OCI-M1 (cell line): ENCODE results near the gene BLTP1.
A peak's percentile ranks its signal among the peaks of the same experiment; 100 is the strongest.
"Not testable (repeated sequence)": the region's sequence is repeated elsewhere in the genome, so short reads cannot be mapped to it uniquely, and the experiment has no call there.

Experiments
- DNase-seq: peaks from one replicate; lab custom pipeline; 2025; lab: John Stamatoyannopoulos, UW

BLTP1 gene, protein sequence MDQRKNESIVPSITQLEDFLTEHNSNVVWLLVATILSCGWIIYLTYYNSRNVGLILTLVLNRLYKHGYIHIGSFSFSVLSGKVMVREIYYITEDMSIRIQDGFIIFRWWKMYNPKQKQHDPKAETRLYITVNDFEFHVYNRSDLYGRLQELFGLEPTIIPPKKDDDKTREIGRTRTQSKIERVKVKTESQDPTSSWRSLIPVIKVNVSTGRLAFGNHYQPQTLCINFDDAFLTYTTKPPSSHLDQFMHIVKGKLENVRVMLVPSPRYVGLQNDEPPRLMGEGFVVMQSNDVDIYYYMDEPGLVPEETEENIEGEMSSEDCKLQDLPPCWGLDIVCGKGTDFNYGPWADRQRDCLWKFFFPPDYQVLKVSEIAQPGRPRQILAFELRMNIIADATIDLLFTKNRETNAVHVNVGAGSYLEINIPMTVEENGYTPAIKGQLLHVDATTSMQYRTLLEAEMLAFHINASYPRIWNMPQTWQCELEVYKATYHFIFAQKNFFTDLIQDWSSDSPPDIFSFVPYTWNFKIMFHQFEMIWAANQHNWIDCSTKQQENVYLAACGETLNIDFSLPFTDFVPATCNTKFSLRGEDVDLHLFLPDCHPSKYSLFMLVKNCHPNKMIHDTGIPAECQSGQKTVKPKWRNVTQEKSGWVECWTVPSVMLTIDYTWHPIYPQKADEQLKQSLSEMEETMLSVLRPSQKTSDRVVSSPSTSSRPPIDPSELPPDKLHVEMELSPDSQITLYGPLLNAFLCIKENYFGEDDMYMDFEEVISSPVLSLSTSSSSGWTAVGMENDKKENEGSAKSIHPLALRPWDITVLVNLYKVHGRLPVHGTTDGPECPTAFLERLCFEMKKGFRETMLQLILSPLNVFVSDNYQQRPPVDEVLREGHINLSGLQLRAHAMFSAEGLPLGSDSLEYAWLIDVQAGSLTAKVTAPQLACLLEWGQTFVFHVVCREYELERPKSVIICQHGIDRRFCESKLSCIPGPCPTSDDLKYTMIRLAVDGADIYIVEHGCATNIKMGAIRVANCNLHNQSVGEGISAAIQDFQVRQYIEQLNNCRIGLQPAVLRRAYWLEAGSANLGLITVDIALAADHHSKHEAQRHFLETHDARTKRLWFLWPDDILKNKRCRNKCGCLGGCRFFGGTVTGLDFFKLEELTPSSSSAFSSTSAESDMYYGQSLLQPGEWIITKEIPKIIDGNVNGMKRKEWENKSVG (N-terminal part only)

DNA sequence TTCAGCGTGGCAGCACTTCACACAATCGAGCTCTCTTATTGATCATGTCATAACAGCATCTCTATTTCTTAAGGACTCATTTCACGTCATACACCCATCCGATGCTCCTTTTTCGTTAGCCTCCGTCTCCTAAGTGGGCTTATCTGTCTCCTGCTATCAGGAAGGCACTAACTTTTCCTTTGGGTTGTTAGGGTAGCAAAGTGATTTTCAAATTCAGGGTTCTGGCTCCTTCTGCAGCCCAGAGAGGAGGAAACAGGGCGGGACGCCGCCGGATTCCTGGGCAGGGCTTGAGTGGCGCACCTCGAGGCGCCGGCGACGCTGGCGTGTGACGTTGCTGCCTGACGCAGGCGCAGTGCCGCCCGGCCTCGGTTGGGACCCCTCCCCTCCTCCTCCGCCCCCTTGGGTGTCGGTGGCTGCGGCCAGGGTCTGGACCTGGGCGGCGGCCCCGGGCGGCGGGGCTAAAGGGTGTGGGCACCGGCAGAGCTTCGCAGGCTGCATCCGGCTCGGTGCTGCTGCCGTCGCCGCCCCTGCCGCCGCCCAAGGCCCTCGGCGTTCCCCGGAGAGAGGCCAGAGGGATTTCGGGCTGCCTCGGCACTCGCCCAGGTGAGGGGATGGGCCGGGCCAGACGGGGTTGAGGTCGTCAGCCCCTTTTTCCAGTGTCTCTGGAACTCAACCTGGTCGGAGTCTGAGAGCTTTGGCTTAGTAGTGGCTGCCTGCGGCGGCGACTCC lies at the start of gene BLTP1:
Gene BLTP1, plus strand, starts transcription at position 350 of the 729 bp plus-strand sequence. CDS start 18,317 bp downstream, outside the sequence.
- DNase-seq, result peak; percentile 91

DNA sequence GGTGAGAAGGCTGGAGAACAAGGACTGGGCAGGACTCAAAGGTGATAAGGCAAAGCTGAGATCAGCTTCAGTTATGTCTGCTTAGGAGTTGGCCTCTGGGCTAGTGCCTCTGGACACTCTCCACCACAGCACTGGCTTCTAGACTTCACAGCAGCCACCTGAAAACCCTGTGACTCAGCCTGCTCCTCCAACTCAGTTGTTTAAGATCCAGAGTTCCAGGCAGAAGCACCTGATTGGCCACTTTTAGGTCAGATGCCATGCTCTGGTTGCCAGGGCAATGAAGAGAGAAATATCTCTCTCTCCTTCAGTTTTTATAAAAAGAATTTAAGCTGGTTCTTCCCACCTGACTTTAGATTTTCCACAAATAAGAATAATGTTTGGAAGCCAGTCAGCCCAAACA lies 47.9 kb upstream of the BLTP1 start:
- no peak for DNase-seq

DNA sequence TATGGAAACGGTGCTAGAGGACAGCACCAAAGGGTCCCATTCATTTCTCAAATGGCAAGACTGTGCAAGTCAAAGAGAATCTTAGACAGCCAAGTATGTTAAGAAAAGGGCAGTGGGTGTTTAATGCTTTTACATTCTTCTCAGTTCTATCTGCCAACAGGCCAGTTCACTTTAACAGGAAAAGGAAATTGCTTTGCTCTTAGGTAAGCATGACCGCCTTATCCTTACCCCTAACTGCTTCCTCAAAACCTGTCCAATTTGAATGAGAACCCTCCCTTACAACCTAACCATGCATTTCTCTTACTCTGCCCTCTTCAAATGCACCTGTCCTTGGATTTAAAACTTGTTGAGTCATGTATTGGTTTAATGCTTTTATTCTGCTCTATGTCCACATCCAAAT lies 44.5 kb upstream of the BLTP1 start:
- no peak for DNase-seq

DNA sequence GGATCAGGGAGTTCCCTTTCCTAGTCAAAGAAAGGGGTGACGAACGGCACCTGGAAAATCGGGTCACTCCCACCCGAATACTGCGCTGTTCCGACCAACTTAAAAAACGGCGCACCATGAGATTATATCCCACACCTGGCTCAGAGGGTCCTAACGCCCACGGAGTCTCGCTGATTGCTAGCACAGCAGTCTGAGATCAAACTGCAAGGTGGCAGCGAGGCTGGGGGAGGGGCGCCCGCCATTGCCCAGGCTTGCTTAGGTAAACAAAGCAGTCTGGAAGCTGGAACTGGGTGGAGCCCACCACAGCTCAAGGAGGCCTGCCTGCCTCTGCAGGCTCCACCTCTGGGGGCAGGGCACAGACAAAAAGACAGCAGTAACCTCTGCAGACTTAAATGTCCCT lies 41.8 kb upstream of the BLTP1 start:
- DNase-seq, result not testable (repeated sequence)

DNA sequence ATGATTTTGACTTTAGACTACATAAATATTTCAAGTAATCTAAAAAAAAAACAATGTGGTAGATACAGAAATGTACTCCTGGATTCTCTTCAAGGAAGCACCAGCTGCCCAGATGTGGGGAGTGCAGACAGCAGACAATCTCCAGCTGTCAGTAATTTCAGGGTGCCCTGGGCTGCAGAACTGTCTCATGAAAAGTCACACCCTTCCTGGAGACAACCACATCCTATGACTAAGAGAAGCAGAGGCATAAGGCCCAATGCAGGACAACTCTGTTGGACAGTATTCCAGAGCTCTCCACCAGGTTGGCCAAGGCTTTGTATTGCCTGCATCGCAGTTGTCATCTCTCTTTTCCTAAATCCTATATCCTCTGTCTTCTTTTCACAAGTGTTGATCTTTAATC lies 34.4 kb upstream of the BLTP1 start:
- DNase-seq, result peak; percentile 24

DNA sequence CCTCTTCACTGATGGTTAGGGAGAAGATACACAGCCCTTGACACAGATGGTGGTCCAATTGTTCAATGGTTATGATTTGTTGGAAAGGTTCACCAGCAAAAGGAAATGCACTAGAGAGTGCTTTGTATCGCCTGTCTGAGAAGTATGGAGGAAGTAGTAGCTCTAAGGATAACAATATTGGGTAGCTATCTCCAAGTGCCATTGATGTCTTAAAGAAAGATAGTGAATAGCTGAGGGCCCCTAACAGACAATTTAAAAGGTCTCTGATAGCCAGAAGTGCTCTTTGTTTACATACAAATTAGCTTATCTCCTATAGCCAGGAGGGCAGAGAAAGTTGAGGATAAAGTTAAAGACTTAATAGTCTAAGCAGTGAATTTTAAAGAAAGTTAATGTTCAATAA lies 33.9 kb upstream of the BLTP1 start:
- peak; percentile 24 for DNase-seq

DNA sequence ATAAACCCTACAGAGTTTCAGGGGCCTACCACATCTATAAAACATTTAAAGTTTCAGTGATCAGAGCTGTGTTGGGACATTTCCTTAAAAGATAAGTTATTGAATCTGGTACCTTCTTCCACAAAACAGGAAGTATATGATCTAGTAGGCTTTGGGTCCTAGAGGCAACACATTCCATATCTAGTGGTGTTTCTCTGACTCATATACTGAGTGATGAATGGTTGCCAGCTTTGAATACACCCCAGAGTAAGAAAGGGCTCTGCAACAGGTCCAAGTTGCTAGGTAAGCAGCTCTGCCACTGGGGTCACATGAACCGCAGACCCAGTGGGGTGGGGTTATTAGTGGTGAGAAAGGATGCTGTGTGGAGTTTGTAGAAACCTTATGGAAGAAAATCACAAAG lies 32.4 kb upstream of the BLTP1 start:
- DNase-seq, result peak; percentile 8

DNA sequence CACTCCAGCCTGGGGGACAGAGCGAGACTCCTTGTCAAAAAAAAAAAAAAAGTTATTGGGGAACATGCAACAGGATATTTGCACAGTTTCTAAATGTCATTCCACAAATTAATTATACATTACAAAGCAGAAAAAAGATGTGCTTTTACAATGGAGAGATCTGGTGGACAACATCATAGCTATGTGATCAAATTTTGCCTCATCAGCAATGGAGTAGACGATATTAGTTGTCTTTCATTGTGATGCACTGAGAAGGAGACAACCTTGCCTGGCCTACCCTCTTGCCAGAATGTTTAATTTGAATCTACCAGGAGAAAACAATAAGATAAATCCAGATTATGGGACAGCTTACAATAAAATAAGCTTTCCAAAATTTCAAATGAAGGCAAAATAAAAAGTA lies 30.5 kb upstream of the BLTP1 start:
- no peak for DNase-seq

DNA sequence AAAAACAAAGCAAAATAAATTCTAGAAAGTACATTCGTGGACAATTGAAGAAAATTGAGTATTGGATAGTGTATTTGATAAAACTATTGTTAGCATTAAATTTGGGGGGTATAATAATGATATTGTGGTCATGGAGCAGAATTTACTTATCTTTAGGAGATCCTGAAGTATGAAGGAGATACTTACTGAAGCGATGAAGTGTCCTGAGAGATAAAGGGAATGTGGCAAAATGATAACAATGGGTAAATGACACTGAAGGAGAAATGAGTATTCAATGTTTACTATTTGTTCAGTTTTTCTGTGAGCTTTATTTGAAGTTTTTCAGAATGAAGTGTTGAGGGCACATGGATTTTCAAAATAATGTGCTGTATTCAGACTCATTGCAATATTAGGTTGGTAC lies 30.0 kb upstream of the BLTP1 start:
- no peak for DNase-seq

DNA sequence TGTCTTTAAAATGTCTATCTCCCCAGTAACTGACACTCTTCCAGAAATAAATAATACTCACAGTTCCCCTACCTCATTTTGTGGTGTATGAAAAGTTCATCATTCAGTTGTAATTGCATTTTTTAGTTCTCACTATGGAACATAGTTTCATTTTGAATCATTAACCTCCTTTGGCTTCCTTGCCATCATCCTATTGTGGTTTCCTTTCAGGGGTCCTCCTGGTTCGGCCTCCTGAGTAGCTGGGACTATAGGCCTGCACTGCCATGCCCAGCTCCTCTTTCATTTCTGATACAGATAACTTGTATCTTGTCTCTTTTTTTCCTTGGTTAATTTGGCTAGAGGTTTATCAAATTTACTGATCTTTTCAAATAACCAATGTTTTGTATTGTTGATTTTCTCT lies 23.1 kb upstream of the BLTP1 start:
- no peak for DNase-seq

DNA sequence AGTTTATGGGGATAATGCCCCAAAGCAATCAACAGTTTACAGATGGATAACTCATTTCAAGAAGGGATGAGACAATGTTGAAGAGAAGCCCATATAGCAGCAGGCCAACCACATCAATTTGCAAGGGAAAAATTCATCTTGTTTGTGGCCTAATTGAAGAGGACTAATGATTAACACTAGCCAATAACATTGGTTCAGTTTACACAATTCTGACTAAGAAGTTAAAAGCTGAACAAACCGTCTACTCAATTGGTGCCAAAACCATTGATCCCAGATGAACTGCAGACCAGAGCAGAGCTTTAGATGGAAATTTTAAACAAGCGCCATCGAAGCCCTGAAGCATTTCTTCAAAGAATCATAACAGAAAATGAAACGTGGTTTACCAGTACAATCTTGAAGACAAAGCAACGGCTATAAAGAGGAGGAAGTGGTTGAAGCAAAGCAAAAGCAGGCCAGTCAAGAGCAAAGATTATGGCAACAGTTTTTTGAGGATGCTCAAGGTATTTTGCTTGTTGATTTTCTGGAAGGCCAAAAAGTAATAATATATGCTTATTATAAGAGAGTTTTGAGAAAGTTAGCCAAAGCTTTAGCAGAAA lies 20.5 kb upstream of the BLTP1 start:
- DNase-seq, result no peak

DNA sequence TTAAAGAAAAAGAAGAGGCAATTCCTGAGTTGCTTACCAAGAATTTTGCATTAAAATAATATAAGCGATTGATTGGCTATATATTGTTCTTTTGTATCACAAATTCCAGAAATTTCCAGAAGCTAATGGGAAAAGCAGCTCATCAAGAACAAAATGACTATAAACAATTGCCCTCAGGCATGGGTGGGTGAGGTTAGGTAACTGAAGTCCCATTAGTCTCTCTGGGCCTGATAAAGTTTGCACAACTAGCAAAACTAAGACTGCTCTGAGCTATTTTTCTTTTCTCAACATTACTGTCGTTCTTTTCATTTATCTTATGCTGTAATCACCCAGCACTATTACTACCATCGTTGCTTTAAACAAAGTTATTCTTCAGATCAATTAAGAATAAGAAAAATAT lies 19.2 kb upstream of the BLTP1 start:
- DNase-seq, result no peak

DNA sequence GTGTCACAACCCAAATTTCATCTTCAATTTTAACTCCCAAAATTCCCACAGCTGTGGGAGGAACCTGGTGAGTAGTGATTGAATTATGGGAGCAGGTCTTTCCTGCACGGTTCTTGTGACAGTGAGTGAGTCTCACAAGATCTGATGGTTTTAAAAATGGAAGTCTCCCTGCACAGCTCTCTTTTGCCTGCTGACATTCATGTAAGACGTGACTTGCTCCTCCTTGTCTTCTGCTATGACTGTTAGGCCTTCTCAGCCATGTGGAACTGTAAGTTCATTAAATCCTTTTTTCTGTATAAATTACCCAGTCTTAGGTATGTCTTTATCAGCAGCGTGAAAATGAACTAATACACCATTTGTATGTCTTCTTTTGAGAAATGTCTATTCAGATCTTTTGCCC lies 13.0 kb upstream of the BLTP1 start:
- no peak for DNase-seq

DNA sequence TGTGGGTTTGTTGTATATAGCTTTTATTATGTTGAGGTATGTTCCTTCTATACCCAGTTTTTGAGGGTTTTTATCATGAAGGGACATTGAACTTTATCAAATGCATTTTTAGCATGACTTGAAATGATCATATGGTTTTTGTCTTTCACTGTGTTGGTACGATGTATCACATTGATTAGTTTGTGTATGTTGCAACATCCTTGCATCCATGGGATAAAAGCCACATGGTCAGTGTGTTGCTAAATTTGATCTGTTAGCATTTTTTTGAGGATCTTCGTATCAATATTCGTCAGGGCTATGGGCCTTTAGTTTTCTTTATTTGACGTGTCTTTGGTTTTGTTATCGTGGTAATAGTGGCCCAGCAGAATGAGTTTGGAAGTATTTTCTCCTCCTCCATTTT lies 11.3 kb upstream of the BLTP1 start:
- no peak for DNase-seq

DNA sequence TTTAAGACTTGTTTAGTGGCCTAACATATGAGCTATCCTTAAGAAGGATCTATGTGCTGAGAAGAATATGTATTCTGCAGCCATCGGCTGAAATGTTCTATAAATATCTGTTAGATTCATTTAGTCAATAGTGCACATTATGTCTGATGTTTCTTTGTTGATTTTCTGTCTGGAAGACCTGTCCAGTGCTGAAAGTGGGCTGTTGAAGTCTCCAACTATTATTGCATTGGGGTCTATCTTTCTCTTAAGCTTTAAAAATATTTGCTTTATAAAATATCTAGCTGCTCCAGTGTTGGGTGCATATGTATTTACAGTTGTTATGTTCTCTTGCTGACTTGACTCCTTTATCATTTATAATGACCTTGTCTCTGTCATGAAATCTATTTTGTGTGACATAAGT lies 9.4 kb upstream of the BLTP1 start:
- no peak for DNase-seq

DNA sequence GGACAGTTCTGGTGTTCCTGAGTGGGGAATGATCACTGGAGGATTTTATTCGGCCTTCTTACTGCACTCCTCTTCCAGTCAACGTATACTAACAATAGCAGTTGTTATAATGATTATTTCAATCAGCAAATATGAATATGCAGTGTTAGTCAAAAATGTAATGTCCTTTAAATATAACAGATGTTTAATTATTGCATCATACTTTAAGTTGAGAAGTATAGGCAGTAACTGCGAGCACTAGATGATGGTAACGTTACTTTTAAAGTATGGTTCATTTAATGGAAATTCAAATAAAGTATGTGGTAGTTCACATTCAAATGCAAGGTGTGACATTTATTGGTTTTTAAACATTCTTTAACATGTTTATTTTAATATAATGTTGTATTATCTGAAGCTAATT lies 5.5 kb upstream of the BLTP1 start:
- no peak for DNase-seq

DNA sequence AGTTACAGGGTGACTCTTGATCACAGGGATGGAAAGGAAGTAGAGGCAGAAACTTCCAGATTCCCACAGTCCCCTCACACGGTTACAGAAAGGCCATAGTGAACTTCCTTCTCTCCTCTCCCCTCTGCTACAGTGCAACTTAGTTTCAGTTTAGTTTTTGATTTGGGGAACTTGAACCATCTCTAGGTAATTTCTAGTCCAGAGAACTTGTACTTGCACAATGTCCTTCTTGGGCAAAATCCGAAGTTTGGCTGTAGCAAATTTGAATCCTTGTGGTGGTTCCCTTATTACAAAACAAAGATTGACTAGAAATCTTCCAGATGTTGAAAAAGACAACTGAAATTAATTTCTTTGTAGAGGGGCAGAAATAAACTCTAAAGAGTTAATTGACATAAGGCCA lies 1.2 kb upstream of the BLTP1 start:
- DNase-seq, result peak; percentile 65

DNA sequence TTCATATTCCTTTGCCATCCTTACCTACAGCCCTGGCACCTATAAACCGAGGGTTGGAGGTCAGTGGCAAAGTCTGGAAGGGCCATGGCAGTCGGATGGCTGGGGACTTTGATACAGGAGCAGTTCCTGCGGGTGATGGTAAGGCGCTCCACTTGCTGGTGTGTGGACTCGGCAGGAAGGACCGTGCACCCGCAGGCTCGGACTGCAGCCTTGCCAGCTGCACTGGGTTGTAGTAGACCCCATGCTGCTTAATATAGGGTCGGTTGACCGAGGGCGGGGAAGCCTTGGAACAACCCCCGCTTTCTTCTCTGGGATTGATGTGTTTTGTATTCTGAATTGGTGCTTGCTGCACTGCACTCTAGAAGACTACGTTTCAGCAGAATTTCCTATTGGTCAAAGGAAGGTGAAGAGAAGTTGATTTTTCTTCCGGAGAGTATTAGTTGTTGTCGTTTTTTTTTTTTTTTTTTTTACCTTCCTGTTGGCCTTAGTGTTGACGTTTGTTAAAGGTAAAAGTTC lies 638 bp downstream of the BLTP1 start:
- peak; percentile 57 for DNase-seq

DNA sequence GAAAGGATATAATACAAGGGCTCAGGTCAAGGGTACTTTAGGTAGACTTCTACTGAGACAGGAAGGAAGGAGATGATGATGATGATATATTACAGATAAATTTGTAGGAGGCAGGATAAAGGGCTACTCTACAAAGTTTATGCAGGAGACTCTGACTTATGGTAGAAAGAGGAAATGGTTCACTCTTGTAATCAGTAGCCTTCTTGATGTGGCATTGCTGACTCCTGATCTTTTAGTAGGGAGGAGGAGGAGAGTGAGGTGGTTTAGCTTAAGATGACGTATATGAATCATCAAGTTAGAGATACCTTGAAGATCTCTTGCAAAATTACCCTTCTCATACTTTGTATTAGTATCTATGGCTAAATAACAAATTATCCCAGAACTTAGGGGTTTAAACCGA lies 4.7 kb downstream of the BLTP1 start:
- DNase-seq, result peak; percentile 60

DNA sequence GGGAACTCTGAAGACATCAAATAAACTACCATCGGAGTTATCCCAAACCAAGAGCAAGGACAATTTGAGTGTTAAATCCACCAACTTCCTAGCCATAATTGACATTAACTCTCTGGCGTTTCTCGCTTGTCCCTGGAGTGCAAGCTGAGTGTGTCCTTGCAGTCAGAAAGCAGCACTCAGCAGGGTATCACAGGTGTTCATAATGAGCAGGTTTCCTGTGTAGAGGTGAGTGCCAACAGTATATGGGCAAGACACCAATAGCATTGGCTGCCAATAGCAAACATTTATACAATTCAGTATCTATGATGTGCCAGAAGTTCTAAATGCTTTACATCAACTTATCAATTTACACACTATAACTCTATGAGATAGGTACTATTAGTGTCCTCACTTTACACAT lies 11.2 kb downstream of the BLTP1 start:
- no peak for DNase-seq

DNA sequence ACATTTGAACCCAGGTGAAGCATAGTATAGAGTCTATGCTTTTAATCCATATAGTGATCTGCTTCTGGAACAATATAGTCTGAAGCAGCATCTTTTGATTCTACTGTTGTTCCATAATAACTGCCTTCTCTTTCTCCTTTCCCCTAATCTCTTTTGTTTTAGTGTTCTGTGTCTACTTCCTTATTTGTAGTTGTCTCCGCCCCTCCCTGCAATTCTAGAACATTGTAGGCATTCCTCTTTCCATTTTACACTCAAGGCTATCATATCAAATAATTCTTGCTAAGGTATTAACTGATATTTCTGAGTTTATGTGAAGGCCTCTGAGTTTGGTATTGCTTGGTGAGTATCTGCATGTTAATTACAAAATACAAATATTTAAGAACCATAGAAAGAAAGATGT lies 11.6 kb downstream of the BLTP1 start:
- peak; percentile 58 for DNase-seq
